Measurements from ENCODE around the gene HUS1B. TPM values are rescaled to one million over a fixed set of nuclear protein-coding genes. Genes with fewer than 3 reads are reported as not detected.

Gene HUS1B
- total and polyA plus RNA-seq, 2 of the 8 experiments (the other 6 are each of a cell fraction or from before 2014, with no cell fraction given): 0.48 to 1.1 TPM

DNA sequence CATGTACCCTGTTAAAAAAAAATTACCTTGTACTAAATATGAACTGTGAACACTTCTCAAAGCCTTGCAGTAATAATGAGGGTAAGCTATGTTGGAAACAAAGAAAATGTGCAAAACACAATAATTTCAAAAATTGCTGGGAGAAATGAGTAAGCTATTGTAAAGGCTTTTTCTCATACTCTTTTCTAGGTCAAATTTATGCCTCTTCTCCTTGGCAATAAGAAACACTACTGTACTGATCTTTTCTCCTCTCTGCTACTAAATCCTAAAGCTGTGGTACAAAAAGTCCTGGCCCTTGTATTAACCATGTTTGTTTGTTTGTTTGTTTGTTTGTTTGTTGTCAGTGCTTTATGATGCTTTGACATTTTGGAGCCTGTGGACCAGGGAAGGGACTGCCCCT lies 17.5 kb upstream of the HUS1B start (continued):
- TF ChIP-seq, protein P1, sequence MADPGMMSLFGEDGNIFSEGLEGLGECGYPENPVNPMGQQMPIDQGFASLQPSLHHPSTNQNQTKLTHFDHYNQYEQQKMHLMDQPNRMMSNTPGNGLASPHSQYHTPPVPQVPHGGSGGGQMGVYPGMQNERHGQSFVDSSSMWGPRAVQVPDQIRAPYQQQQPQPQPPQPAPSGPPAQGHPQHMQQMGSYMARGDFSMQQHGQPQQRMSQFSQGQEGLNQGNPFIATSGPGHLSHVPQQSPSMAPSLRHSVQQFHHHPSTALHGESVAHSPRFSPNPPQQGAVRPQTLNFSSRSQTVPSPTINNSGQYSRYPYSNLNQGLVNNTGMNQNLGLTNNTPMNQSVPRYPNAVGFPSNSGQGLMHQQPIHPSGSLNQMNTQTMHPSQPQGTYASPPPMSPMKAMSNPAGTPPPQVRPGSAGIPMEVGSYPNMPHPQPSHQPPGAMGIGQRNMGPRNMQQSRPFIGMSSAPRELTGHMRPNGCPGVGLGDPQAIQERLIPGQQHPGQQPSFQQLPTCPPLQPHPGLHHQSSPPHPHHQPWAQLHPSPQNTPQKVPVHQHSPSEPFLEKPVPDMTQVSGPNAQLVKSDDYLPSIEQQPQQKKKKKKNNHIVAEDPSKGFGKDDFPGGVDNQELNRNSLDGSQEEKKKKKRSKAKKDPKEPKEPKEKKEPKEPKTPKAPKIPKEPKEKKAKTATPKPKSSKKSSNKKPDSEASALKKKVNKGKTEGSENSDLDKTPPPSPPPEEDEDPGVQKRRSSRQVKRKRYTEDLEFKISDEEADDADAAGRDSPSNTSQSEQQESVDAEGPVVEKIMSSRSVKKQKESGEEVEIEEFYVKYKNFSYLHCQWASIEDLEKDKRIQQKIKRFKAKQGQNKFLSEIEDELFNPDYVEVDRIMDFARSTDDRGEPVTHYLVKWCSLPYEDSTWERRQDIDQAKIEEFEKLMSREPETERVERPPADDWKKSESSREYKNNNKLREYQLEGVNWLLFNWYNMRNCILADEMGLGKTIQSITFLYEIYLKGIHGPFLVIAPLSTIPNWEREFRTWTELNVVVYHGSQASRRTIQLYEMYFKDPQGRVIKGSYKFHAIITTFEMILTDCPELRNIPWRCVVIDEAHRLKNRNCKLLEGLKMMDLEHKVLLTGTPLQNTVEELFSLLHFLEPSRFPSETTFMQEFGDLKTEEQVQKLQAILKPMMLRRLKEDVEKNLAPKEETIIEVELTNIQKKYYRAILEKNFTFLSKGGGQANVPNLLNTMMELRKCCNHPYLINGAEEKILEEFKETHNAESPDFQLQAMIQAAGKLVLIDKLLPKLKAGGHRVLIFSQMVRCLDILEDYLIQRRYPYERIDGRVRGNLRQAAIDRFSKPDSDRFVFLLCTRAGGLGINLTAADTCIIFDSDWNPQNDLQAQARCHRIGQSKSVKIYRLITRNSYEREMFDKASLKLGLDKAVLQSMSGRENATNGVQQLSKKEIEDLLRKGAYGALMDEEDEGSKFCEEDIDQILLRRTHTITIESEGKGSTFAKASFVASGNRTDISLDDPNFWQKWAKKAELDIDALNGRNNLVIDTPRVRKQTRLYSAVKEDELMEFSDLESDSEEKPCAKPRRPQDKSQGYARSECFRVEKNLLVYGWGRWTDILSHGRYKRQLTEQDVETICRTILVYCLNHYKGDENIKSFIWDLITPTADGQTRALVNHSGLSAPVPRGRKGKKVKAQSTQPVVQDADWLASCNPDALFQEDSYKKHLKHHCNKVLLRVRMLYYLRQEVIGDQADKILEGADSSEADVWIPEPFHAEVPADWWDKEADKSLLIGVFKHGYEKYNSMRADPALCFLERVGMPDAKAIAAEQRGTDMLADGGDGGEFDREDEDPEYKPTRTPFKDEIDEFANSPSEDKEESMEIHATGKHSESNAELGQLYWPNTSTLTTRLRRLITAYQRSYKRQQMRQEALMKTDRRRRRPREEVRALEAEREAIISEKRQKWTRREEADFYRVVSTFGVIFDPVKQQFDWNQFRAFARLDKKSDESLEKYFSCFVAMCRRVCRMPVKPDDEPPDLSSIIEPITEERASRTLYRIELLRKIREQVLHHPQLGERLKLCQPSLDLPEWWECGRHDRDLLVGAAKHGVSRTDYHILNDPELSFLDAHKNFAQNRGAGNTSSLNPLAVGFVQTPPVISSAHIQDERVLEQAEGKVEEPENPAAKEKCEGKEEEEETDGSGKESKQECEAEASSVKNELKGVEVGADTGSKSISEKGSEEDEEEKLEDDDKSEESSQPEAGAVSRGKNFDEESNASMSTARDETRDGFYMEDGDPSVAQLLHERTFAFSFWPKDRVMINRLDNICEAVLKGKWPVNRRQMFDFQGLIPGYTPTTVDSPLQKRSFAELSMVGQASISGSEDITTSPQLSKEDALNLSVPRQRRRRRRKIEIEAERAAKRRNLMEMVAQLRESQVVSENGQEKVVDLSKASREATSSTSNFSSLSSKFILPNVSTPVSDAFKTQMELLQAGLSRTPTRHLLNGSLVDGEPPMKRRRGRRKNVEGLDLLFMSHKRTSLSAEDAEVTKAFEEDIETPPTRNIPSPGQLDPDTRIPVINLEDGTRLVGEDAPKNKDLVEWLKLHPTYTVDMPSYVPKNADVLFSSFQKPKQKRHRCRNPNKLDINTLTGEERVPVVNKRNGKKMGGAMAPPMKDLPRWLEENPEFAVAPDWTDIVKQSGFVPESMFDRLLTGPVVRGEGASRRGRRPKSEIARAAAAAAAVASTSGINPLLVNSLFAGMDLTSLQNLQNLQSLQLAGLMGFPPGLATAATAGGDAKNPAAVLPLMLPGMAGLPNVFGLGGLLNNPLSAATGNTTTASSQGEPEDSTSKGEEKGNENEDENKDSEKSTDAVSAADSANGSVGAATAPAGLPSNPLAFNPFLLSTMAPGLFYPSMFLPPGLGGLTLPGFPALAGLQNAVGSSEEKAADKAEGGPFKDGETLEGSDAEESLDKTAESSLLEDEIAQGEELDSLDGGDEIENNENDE (IDR thresholded peaks at IDR 0.05; ENCODE audit: insufficient replicate concordance, low read length): no peak
- no peak for TF ChIP-seq EGR1 (IDR thresholded peaks at IDR 0.05; ENCODE audit: borderline replicate concordance, low read depth, low read length)
- TF ChIP-seq SIRT6 (IDR thresholded peaks at IDR 0.05; ENCODE audit: low read length): no peak
- TF ChIP-seq SIX5 (IDR thresholded peaks at IDR 0.05; ENCODE audit: low read depth, low read length): no peak
- no peak for TF ChIP-seq TEAD4 (IDR thresholded peaks at IDR 0.05; ENCODE audit: low read depth, low read length)
- TF ChIP-seq SIN3A (conservative IDR thresholded peaks at IDR 0.05 in 1 of 2, IDR thresholded peaks at IDR 0.05 in 1 of 2; ENCODE audit: low read depth in 1 of 2, low read length in 2 of 2): no peak
